Body of pancreas (tissue), 4 donors: ENCODE measurements around the gene SLC4A7. TPM values are rescaled to one million over a fixed set of nuclear protein-coding genes. Genes with fewer than 3 reads are reported as not detected.

Experiments
- ATAC-seq: fragments of 150-250 bp; one replicate; pipeline ENCODE4 v1.9.1; 2016
- DNase-seq, 4 donors: peaks; one replicate each; pipeline ENCODE4 v3.0.0-alpha.2; 2019
- H3K27ac ChIP-seq, 4 donors: fragments of 200-600 bp; sonication (generic); 1 replicate in 3 of 4; 2 replicates in 1 of 4; pipeline versions ENCODE4 v1.5.1 to v1.6.1; 2016 to 2019; ENCODE audit warnings: mild to moderate bottlenecking in 1 of 4, mixed read lengths in 1 of 4, moderate library complexity in 1 of 4
- H3K27me3 ChIP-seq, 2 donors: fragments of 200-600 bp; sonication (generic); one replicate each; pipeline ENCODE4 v1.6.0; 2016; ENCODE audit warnings: mild to moderate bottlenecking in 1 of 2
- H3K36me3 ChIP-seq, 2 donors: fragments of 200-600 bp; sonication (generic); replicated peaks in 1 of 2; 2 replicates each; pipeline ENCODE4 v1.5.1; 2016; ENCODE audit warnings: low read depth in 2 of 2; ENCODE audit not compliant: insufficient read depth in 1 of 2
- H3K4me1 ChIP-seq: fragments of 200-600 bp; sonication (generic); one replicate; pipeline ENCODE4 v1.6.0; 2016
- H3K4me3 ChIP-seq, 2 donors: fragments of 200-600 bp; sonication (generic); 1 replicate in 1 of 2; 2 replicates in 1 of 2; pipeline ENCODE4 v1.5.1; 2016 to 2019
- H3K9me3 ChIP-seq, 3 donors: fragments of 200-600 bp; sonication (generic); 1 replicate in 2 of 3; 2 replicates in 1 of 3; pipeline ENCODE4 v1.5.1; 2016
- POLR2A ChIP-seq, 3 donors: fragments of 450-650 bp; IDR thresholded peaks; one replicate each; pipeline ENCODE4 v1.6.1; 2016; ENCODE audit warnings: antibody characterized with exemption in 3 of 3, mild to moderate bottlenecking in 2 of 3
- WGBS, 2 donors: methylation state at CpG; one replicate each; pipeline ENCODE4 v1.1.5; 2017; 5-methylcytosine and 5-hydroxymethylcytosine counted together
- intact Hi-C: fragments of 100-400 bp; cut with DNase I; formaldehyde crosslinking; loops from one replicate; pipeline ENCODE4 v1.15.1; 2023
- total RNA-seq, 2 donors: library from RNA; depleted of rRNA; stranded (reverse); fragments of >200 nt; gene quantifications; one replicate each; pipeline ENCODE4 v1.1.0, GENCODE V29; 2016
- TF ChIP-seq, protein P1 (sequence below), 7 experiments: fragments of 450-650 bp in 4 of 7; fragments of 200-600 bp in 3 of 7; sonication (generic) in 3 of 7; IDR thresholded peaks; one replicate each; pipeline ENCODE4 v1.5.1; 2016 to 2019; ENCODE audit warnings: antibody characterized with exemption in 7 of 7

SLC4A7 gene
- total RNA-seq, 2 donors from 2014 or later = 10.1 to 12.9 TPM

- Histone ChIP-seq H3K9me3 (no peaks in the 10 kb centered on the region), H3K4me1 (peaks cover 4% of the 10 kb centered on the region), H3K27ac (peak overlapping the region; percentile 63 to 93 (median 84)), H3K36me3 (no peaks in the 10 kb centered on the region), H3K4me3 (peak overlapping the region; percentile 73 to 76), H3K27me3 (no peaks in the 10 kb centered on the region)
- TF ChIP-seq POLR2A (IDR thresholded peaks at IDR 0.05) = peak in 2 of 3 donors; percentile 33
- TF ChIP-seq, protein P1, sequence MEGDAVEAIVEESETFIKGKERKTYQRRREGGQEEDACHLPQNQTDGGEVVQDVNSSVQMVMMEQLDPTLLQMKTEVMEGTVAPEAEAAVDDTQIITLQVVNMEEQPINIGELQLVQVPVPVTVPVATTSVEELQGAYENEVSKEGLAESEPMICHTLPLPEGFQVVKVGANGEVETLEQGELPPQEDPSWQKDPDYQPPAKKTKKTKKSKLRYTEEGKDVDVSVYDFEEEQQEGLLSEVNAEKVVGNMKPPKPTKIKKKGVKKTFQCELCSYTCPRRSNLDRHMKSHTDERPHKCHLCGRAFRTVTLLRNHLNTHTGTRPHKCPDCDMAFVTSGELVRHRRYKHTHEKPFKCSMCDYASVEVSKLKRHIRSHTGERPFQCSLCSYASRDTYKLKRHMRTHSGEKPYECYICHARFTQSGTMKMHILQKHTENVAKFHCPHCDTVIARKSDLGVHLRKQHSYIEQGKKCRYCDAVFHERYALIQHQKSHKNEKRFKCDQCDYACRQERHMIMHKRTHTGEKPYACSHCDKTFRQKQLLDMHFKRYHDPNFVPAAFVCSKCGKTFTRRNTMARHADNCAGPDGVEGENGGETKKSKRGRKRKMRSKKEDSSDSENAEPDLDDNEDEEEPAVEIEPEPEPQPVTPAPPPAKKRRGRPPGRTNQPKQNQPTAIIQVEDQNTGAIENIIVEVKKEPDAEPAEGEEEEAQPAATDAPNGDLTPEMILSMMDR (IDR thresholded peaks at IDR 0.05) = no peak
- WGBS, 2 donors = 1 to 2% methylated on average over 37 to 64 of the region's 75 CpGs
- DNase-seq = peak; percentile 29 to 46 (median 36)
- peak; percentile 5 for ATAC-seq
- intact Hi-C loops = no loop called here
Measured at GRCh38 chr3:27483117-27484014, 818 bp downstream of the SLC4A7 start.

- H3K36me3 ChIP-seq = no peaks in the 10 kb centered on the region
- no peak overlapping the region for H3K4me3 ChIP-seq
- ATAC-seq = no peak
- intact Hi-C loops = loop anchor here (10.0 kb wide), 1 partner anchor 175 kb away; no protein-coding TSS in a partner anchor
- H3K27me3 ChIP-seq = no peaks in the 10 kb centered on the region
- no peak for TF ChIP-seq POLR2A (IDR thresholded peaks at IDR 0.05)
- TF ChIP-seq, protein P1 (IDR thresholded peaks at IDR 0.05) = no peak
- 85 to 93% methylated on average over 2 of the region's 2 CpGs for WGBS, 2 donors
- no peak overlapping the region for H3K27ac ChIP-seq
- peaks cover 4% of the 10 kb centered on the region for H3K4me1 ChIP-seq
- H3K9me3 ChIP-seq = no peaks in the 10 kb centered on the region
- DNase-seq = no peak
Measured at GRCh38 chr3:27479806-27480543, 4.2 kb downstream of the SLC4A7 start.

GRCh38 chr3:27471923-27472550, 12.1 kb downstream of the SLC4A7 start:
- Histone ChIP-seq H3K27ac (no peak overlapping the region), H3K4me3 (no peak overlapping the region), H3K36me3 (no peaks in the 10 kb centered on the region), H3K27me3 (no peaks in the 10 kb centered on the region), H3K9me3 (no peaks in the 10 kb centered on the region), H3K4me1 (no peaks in the 10 kb centered on the region)
- intact Hi-C loops = loop anchor here (10.0 kb wide), 1 partner anchor 167 kb away; no protein-coding TSS in a partner anchor
- ATAC-seq = no peak
- TF ChIP-seq POLR2A (IDR thresholded peaks at IDR 0.05) = no peak
- TF ChIP-seq, protein P1 (IDR thresholded peaks at IDR 0.05) = no peak
- no peak for DNase-seq
- WGBS, 2 donors = 92 to 94% methylated on average over 6 of the region's 6 CpGs

- TF ChIP-seq, protein P1 (IDR thresholded peaks at IDR 0.05) = no peak
- no peak for TF ChIP-seq POLR2A (IDR thresholded peaks at IDR 0.05)
- Histone ChIP-seq H3K27me3 (no peaks in the 10 kb centered on the region), H3K4me3 (no peak overlapping the region), H3K36me3 (no peaks in the 10 kb centered on the region), H3K4me1 (no peaks in the 10 kb centered on the region), H3K27ac (no peak overlapping the region), H3K9me3 (no peaks in the 10 kb centered on the region)
- DNase-seq (no peak), ATAC-seq (no peak)
- intact Hi-C loops = no loop called here
- 95 to 97% methylated on average over 5 of the region's 5 CpGs for WGBS, 2 donors
Measured at GRCh38 chr3:27468283-27468886, 15.8 kb downstream of the SLC4A7 start.
